Uterus (tissue), 2 donors: ENCODE data around the gene CACNG8.

Experiments
- CTCF ChIP-seq, 4 experiments: fragments of 200-600 bp in 2 of 4; fragments of 450-650 bp in 2 of 4; sonication (generic) in 2 of 4; IDR thresholded peaks; one replicate each; pipeline ENCODE4 v1.5.1; 2016 to 2019; ENCODE audit warnings: antibody characterized with exemption in 4 of 4, mild to moderate bottlenecking in 2 of 4, moderate library complexity in 1 of 4
- POLR2A ChIP-seq, 2 donors: fragments of 450-650 bp; IDR thresholded peaks; one replicate each; pipeline ENCODE4 v1.6.1; 2016; ENCODE audit warnings: antibody characterized with exemption in 2 of 2, mild to moderate bottlenecking in 1 of 2, moderate library complexity in 1 of 2

- TF ChIP-seq CTCF (IDR thresholded peaks at IDR 0.05) (no peak), POLR2A (IDR thresholded peaks at IDR 0.05) (no peak)
Observed at GRCh38 chr19:53999694-54000093, 37.0 kb downstream of the CACNG8 start.
